Loucy (cell line): ENCODE data around the gene SLC39A11.

Experiments
- H2AFZ ChIP-seq: fragments of 200-600 bp; sonication (generic); 2 replicates; pipeline ENCODE4 v1.6.0; 2016; ENCODE audit warnings: antibody characterized with exemption, mild to moderate bottlenecking, low read length, moderate library complexity
- H3F3A ChIP-seq: fragments of 200-600 bp; 2 replicates; pipeline ENCODE4 v1.6.0; 2016; ENCODE audit warnings: antibody characterized with exemption, low read depth, mild to moderate bottlenecking
- H3K27me3 ChIP-seq: fragments of 200-600 bp; sonication (generic); 2 replicates; pipeline ENCODE4 v1.6.1; 2014; ENCODE audit warnings: low read length, mild to moderate bottlenecking; ENCODE audit not compliant: insufficient read depth, poor library complexity, severe bottlenecking
- H3K36me3 ChIP-seq: fragments of 200-600 bp; sonication (generic); 2 replicates; pipeline ENCODE4 v1.6.1; 2016; ENCODE audit warnings: low read length; ENCODE audit not compliant: insufficient read depth
- H3K4me1 ChIP-seq: fragments of 200-600 bp; sonication (generic); 2 replicates; pipeline ENCODE4 v1.5.1; 2014; ENCODE audit warnings: low read length, mild to moderate bottlenecking; ENCODE audit not compliant: insufficient read depth, poor library complexity, severe bottlenecking
- H3K4me2 ChIP-seq: fragments of 200-600 bp; sonication (generic); 2 replicates; pipeline ENCODE4 v1.6.0; 2014; ENCODE audit warnings: antibody characterized with exemption, low read length, low read depth, mild to moderate bottlenecking; ENCODE audit not compliant: poor library complexity, severe bottlenecking
- H3K4me3 ChIP-seq: fragments of 200-600 bp; sonication (generic); 2 replicates; pipeline ENCODE4 v1.5.1; 2014; ENCODE audit warnings: low read length, mild to moderate bottlenecking, mixed read lengths; ENCODE audit not compliant: poor library complexity, severe bottlenecking
- H3K79me2 ChIP-seq: fragments of 200-600 bp; sonication (generic); 2 replicates; pipeline ENCODE4 v1.6.1; 2014; ENCODE audit warnings: low read length; ENCODE audit not compliant: insufficient read depth
- H3K9ac ChIP-seq: fragments of 200-600 bp; sonication (generic); 2 replicates; pipeline ENCODE4 v1.6.0; 2014; ENCODE audit warnings: mild to moderate bottlenecking, low read depth, low read length, moderate library complexity; ENCODE audit not compliant: poor library complexity, severe bottlenecking
- H3K9me2 ChIP-seq: fragments of 200-600 bp; sonication (generic); replicated peaks from 2 replicates; pipeline ENCODE4 v1.6.1; 2016; ENCODE audit warnings: low read depth, low read length, mixed read lengths
- H3K9me3 ChIP-seq: fragments of 200-600 bp; sonication (generic); 2 replicates; pipeline ENCODE4 v1.6.1; 2014; ENCODE audit warnings: mild to moderate bottlenecking, antibody characterized with exemption, low read length, low read depth; ENCODE audit not compliant: insufficient read depth
- H4K20me1 ChIP-seq: fragments of 200-600 bp; sonication (generic); 2 replicates; pipeline ENCODE4 v1.6.0; 2014; ENCODE audit warnings: antibody characterized with exemption, low read length, mild to moderate bottlenecking; ENCODE audit not compliant: insufficient read depth, poor library complexity, severe bottlenecking
- EZH2phosphoT487 ChIP-seq: fragments of 200-600 bp; IDR thresholded peaks from 2 replicates; pipeline ENCODE4 v1.6.1; 2018; ENCODE audit warnings: antibody characterized with exemption, mild to moderate bottlenecking, moderate library complexity, borderline replicate concordance
- TF ChIP-seq, protein P1 (sequence below): fragments of 200-600 bp; sonication (generic); conservative IDR thresholded peaks from 2 replicates; pipeline ENCODE4 v1.5.1; 2014; ENCODE audit warnings: mild to moderate bottlenecking, antibody characterized with exemption, low read length

Gene SLC39A11

DNA sequence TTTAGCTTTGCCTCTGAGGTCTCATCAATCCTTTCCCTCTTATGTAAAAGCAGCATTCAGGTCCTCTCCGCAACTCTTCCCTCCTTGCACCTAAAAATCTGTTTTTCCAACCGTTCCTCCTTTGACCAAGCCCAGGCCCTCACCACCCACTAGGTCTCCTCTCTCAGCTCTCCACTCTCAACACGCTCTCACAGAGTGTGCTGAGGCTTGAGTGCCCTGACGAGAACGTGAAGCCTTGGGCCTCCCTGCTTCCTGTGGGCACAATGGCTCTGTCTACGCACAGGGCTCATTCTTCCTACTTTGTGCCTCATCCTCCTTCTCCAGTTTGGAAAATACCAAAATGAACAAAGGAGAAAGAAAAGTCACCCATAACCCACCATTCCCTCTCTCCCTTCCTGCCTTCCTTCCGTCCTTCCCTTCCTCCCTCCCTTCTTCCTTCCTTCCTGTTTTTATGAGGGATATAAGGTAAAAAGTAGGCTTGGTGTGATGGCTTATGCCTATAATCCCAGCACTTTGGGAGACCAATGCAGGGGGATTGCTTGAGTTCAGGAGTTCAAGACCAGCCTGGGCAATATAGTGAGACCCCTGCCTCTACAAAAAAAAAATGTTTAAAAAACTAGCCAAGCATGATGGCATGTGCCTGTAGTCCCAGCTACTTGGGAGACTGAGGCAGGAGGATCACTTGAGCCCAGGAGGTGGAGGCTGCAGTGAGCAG is 31.3 kb upstream of the SLC39A11 start:
- H3K27me3 ChIP-seq: no peaks in the 10 kb centered on the region
- no peak overlapping the region for H3K4me2 ChIP-seq
- H3K79me2 ChIP-seq: no peaks in the 10 kb centered on the region
- no peaks in the 10 kb centered on the region for H3K9me3 ChIP-seq
- no peaks in the 10 kb centered on the region for H3K9me2 ChIP-seq
- no peak for TF ChIP-seq EZH2phosphoT487
- TF ChIP-seq, protein P1, sequence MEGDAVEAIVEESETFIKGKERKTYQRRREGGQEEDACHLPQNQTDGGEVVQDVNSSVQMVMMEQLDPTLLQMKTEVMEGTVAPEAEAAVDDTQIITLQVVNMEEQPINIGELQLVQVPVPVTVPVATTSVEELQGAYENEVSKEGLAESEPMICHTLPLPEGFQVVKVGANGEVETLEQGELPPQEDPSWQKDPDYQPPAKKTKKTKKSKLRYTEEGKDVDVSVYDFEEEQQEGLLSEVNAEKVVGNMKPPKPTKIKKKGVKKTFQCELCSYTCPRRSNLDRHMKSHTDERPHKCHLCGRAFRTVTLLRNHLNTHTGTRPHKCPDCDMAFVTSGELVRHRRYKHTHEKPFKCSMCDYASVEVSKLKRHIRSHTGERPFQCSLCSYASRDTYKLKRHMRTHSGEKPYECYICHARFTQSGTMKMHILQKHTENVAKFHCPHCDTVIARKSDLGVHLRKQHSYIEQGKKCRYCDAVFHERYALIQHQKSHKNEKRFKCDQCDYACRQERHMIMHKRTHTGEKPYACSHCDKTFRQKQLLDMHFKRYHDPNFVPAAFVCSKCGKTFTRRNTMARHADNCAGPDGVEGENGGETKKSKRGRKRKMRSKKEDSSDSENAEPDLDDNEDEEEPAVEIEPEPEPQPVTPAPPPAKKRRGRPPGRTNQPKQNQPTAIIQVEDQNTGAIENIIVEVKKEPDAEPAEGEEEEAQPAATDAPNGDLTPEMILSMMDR: no peak
- no peaks in the 10 kb centered on the region for H3K36me3 ChIP-seq
- H3K4me1 ChIP-seq: no peaks in the 10 kb centered on the region
- no peaks in the 10 kb centered on the region for H4K20me1 ChIP-seq
- no peaks in the 10 kb centered on the region for H3F3A ChIP-seq
- no peak overlapping the region for H3K4me3 ChIP-seq
- no peak overlapping the region for H3K9ac ChIP-seq
- no peak overlapping the region for H2AFZ ChIP-seq

DNA sequence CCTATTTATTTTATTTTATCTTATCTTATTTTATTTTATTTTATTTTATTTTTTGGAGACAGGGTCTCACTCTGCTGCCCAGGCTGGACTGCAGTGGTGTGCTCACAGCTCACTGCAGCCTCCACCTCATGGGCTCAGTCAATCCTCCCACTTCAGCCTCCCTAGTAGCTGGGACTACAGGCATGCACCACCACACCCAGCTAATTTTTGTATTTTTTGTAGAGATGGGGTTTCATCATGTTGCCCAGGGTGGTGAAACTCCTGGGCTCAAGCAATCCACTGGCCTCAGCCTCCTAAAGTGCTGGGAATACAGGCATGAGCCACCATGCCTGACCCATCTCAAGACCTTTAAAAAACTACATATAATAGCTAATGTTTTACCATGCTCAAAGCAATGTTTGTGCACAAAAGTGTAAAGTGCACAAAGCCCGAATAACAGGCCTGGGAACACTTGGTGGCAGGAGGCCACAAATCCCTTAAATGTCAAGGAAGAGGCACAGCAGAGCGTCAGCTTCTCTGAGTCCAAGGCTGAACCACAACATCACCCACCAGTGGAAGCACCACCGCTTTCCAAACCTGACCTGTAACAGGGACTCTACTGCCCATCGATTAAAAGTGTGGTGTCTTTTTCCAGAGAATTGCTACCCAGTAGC is 30.6 kb upstream of the SLC39A11 start:
- H3K9me2 ChIP-seq: no peaks in the 10 kb centered on the region
- no peaks in the 10 kb centered on the region for H4K20me1 ChIP-seq
- H2AFZ ChIP-seq: no peak overlapping the region
- no peaks in the 10 kb centered on the region for H3K36me3 ChIP-seq
- TF ChIP-seq, protein P1: no peak
- no peak for TF ChIP-seq EZH2phosphoT487
- H3K27me3 ChIP-seq: no peaks in the 10 kb centered on the region
- H3K9me3 ChIP-seq: no peaks in the 10 kb centered on the region
- H3K4me2 ChIP-seq: no peak overlapping the region
- no peak overlapping the region for H3K9ac ChIP-seq
- no peaks in the 10 kb centered on the region for H3K79me2 ChIP-seq
- no peaks in the 10 kb centered on the region for H3K4me1 ChIP-seq
- H3F3A ChIP-seq: no peaks in the 10 kb centered on the region
- H3K4me3 ChIP-seq: no peak overlapping the region

DNA sequence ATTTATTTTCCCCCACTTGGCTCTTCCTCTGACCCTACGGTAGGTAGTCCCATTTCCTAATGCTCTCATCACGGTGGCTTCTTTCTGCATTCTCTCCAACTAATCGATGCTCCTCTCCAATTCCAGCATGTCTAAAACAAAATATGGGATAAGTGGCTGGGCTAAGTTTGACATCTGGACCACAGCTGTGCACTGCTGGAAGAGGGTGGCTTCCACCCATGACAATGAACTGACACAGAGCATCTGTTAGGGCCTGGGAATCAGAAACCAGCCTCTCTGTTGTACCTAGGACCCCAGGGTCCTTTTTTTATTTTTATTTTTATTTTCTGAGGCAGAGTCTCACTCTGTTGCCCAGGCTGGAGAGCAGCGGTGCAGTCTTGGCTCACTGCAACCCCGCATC is 29.0 kb upstream of the SLC39A11 start:
- Histone ChIP-seq H2AFZ (no peak overlapping the region), H3K4me1 (no peaks in the 10 kb centered on the region)

More for the DNA sequence above, 29.0 kb upstream of the SLC39A11 start:
- no peaks in the 10 kb centered on the region for H3K9me2 ChIP-seq
- TF ChIP-seq EZH2phosphoT487: no peak
- TF ChIP-seq, protein P1: no peak
- H3K4me2 ChIP-seq: no peak overlapping the region
- no peaks in the 10 kb centered on the region for H3K9me3 ChIP-seq
- H3K9ac ChIP-seq: no peak overlapping the region
- no peaks in the 10 kb centered on the region for H4K20me1 ChIP-seq
- H3K27me3 ChIP-seq: no peaks in the 10 kb centered on the region
- no peaks in the 10 kb centered on the region for H3K79me2 ChIP-seq
- H3K36me3 ChIP-seq: no peaks in the 10 kb centered on the region
- no peaks in the 10 kb centered on the region for H3F3A ChIP-seq
- H3K4me3 ChIP-seq: no peak overlapping the region
